CD4-positive, alpha-beta T cell treated with Interleukin-15 for 4 hours (primary cell): ENCODE data around the gene SNX32.
A peak's percentile ranks its signal among the peaks of the same experiment; 100 is the strongest.
"Not testable (repeated sequence)": the region's sequence is repeated elsewhere in the genome, so short reads cannot be mapped to it uniquely, and the experiment has no call there.

ENCODE experiments used
- DNase-seq: peaks from one replicate; pipeline ENCODE4 v3.0.0-alpha.2; 2020; ENCODE audit warnings: low spot score

The SNX32 gene

DNA sequence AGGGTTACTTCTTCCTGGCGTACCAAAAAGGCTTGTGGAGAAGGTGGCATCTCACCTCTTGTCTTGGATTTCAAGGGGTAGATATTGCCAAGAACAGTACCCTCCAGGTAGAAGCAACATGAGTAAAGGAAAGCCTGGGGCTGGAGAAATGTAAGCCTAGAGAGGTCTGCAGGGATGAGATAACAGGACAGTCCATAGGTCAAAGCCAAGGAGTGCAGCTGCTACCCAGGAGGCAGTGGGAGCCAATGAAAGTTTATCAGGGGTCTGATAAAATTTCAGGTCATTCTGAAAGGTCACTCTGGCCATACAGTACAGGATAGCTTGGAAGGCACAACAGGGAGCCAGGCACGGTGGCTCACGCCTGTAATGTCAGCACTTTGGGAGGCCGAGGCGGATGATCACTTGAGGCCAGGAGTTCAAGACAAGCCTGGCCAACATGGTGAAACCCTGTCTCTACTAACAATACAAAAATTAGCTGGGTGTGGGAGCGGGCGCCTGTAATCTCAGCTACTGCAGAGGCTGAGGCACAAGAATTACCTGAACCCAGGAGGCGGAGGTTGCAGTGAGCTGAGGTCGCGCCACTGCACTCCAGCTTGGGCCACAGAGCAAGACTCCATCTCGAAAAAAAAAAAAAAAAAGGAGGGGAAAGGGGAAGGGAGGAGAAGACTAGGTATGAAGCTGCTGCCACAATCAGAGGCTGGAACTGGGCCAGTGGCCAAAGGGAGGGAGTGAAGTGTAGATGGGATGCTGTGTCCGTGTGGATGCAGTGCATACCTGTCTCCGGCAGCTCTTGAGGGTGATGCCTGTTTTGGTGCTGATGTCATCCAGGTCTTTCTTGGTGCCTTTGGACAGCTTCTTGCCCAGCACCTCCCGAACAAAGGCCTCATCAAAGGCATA is 53.3 kb downstream of the SNX32 start:
- DNase-seq: no peak

DNA sequence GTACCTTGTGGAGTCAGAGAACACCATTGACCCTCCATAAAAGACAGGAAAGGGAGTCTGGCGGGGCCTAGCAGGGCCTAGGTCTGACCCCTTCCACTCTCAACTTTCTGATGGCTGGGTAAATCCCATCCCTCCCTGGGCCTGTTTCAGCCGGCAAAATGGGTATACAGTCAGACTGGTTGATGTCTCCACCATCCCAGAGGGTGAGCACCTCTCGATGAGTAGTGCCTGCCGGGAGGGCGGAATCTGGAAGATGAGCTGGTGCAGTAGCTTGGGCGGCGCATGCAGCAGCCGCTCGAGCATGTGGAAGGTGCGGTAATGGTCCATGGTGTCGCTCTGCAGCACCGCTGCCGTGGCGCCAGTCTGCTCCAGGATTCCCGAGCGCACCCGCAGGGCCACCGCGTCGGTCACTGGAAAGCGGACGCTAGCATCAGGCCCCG is 54.0 kb downstream of the SNX32 start:
- no peak for DNase-seq

DNA sequence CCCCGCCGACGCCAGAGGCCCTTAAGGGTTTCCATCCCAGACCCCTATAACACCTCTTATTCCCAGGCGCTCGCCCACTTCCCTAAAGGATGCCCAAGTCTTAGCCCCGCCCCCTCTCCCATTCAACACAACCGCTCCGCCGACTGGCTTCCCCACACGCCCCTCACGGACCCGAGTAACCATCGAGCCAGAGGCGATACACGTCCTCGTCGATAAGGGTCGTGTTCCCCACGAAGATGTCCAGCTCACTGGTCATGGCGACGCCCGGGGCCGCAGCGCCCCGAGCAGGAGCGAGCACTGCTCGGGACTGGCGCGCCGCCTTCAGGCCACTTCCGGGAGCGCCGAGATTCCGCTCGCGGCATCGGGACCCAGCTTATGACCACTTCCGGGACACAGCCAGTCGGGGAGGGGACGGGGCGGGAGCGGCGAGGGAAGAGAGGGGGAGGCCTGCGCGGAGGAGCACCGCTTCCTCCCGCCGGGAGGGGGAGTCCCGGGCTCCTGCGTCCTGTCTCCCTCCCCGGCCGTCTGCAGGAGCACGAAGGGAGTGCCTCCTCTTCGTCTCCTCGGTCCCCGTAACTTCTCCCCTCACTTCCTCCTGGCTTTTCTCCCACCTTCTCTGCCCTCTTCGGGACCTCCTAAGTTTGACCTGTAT is 54.5 kb downstream of the SNX32 start, which contains the start of gene FIBP:
FIBP (minus strand) TSS at position 309 of the 652 bp plus-strand sequence; CDS start at position 256, 53 bp downstream.
- DNase-seq: peak; percentile 95

DNA sequence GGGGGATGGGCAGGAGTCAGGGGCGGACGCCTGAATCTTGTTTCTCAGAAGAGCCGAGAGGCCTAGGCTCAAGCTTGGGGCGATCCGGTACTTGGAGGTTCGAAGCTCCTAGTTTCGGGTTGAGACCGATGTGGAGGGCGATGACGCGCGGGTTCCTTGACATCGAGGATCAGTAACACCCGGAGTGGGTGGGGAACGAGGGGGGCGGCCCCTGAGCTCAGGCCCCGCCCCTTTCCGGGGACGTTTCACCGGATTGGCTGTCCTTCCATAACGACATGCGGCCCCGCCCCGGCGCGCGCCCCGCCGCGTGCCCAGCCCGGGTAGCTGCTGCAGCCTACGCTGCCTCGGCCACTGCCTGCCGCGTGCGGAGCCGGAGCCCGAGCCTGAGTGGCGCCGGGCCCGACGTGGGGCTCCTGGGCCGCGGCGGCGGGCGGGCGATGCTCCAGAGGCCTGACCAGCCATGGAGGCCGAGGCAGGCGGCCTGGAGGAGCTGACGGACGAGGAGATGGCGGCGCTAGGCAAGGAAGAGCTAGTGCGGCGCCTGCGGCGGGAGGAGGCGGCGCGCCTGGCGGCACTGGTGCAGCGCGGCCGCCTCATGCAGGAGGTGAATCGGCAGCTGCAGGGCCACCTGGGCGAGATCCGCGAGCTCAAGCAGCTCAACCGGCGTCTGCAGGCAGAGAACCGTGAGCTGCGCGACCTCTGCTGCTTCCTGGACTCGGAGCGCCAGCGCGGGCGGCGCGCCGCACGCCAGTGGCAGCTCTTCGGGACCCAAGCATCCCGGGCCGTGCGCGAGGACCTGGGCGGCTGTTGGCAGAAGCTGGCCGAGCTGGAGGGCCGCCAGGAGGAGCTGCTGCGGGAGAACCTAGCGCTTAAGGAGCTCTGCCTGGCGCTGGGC is 56.8 kb downstream of the SNX32 start, which contains the start of gene CCDC85B:
CCDC85B (plus strand) TSS at position 350 of the 895 bp plus-strand sequence; CDS start at position 461, 111 bp downstream.
- peak; percentile 98 for DNase-seq

DNA sequence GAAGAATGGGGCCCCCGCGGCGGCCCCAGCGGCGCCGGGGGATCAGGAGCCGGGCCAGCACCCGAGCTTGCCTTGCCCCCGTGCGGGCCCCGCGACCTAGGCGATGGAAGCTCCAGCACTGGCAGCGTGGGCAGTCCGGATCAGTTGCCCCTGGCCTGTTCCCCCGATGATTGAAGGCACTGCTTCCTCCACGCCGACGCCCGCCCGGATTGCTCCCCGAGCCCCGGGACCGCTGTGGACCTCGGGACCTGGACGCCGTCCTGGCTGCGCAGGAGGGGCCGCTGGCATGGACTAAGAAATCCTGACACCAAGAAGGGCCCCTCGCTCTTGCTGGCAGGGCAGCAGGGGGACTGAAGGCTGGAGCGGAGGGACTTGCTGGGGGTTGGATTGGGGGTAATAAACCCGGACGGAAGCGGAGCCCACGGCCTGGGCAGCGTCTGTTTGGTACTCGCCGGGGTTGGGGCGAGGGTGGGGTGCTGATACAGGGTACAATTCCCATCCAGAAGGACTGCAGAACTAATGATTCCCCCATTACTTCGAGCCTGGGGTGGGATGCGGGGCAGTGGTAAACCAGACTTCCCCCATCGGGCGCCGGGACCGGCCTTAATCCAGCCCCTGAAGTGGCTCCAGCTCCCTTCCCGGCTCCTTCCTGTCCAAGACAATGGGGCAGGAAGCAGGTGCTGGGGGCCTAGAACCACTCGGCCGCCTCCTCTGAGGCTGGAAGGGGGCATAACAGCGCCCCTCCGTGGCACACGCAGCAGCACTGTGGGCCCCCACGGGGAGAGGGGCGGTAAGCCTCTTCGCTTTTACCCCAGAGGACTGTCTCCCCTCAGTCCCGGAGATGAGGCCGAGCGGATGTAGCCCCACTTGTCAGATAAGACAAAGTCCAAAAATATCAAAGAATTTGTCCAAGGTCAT is 57.7 kb downstream of the SNX32 start:
- DNase-seq: no peak

DNA sequence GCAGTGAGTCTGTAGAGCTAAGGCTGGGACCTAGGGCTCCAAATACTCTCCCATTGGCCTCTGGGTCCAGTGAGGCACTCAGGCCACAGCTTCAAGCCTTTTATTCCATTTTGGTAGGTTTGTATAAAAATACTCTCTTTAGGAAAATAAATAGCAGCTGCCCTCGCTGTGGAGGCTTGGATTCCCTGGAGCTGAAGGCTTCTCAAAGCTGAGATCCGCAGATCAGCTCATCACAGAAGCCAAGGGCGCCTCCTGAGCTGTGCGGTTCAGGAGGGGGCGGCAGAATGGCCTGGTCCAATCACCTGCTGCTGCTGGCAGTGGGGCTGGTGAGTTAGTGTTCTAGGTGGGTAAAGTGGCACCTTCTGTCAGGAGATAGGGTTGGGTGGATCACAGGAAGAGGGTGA is 58.4 kb downstream of the SNX32 start:
- DNase-seq: not testable (repeated sequence)

DNA sequence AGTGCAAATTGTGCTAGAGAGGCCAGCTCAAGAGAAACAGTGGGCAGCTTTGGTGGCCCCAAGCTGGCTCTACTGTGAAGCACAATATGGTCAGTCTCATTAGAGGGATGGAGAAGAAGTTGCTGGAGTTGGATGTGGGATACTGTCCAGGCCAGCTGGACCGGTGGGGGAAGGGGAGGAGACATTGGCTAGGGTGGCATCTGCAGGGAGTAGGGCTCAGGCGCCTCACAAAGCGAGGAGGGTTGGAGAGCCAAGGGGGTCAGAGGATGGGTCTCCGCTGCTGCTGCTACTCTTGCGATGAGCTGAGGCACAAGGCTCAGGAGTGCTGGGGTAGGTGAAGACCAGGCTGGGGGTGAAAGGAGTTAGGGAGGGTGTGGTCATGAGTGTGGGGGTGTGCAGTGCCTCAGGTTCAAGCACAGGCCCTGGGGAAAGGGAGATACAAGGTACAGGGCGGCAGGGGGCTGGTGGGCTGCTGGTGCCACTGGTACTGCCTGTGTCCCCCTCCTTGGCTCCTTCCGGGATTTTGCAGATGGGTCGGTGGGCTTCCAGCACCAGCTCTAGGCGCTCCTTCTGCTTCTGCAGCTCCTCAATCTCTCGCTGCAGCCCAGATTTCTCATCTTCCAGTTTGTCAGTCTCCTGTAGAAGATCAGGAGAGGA is 59.0 kb downstream of the SNX32 start:
- no peak for DNase-seq

DNA sequence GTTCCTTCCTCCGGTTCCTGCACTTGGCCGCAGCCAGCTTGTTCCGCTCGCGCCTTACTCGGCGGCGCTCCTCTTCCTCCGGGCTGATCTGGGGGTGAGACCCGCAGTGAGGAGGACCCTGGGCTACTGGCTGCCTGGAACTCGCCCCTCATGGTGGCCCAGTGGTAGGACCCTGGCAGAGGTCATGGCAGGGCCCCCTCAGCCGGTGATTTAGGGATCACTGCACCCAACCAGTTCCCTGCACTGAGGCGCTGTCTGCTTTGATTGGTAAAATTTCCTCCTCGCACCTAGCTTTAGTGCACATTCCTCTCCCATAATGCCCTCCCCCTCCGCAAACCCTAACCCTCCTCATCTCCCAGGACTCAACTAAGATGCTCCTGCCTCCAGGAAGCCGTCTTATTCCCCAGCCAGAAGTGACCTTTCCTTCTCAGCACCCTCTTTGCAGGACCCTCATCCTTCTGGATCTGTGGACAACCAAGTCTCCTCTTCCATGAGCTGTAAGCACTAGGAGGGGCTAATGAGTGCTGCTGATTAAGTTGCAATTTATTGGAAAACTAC is 60.4 kb downstream of the SNX32 start:
- DNase-seq: no peak

DNA sequence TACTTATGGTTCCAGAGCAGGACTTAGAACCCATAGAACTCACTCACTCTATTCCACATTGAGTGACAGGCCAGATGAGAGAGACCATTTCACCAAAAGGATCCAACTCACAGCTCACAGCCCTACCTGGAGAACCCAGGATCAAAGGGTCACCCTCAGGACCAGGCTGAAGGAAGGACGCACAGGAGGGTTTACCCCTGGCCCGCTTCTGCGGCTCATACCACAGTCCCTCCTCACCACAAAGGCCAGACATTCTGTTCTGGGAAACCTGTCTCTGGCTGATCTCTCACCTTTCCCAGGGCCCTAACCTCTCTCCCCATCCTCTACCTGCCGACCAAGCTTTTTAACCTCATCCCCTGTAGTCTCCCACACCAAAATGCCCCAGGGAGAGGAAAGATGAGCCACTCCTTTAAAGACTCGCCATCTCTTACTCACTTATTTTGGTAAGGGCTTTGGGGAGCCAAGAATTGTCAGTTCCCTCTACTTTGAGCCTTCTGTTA is 61.8 kb downstream of the SNX32 start:
- no peak for DNase-seq

DNA sequence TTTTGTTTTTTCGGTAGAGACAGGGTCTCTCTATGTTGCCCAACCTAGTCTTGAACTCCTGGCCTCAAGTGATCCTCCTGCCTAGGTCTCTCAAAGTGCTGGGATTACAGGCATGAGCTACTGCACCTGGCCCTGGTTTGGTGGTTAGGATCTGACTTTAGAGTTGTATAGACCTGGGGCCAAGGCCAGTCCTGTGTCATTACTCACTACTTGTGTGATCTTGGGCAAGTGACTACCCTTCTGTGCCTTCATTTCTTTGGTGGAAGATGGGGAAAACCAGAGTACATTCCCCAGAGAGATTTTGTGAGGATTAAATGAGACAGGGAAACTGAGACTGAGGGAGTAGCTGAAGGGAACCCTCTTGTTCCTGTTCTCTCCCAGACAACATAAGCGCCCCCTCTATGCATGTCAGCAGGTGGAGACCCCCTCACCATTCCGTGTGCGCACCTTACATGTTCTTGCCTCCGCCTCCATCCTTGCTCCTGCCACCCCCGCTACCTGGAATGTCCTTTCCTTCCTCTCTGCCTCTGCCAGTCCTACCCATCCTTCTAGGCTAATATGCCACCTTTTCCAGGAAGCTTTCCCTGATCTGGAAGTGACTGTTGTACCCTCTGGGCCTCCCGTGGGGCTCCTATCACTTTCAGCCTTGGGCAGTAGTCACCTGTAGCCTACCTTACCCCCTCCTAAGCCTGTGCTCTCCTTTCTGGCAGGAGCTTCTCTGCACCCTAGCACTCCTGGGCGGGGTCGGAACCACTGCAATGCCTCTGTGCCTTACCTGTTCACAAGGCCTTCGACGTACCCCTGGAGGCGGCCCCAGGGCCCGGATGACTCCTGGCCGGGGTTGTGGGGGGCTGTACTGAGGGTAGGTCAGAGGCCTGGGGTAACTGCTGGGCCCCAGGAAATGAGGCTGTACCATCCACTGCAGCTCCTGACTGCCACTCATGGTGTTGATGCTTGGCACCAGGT is 62.6 kb downstream of the SNX32 start:
- DNase-seq: no peak

DNA sequence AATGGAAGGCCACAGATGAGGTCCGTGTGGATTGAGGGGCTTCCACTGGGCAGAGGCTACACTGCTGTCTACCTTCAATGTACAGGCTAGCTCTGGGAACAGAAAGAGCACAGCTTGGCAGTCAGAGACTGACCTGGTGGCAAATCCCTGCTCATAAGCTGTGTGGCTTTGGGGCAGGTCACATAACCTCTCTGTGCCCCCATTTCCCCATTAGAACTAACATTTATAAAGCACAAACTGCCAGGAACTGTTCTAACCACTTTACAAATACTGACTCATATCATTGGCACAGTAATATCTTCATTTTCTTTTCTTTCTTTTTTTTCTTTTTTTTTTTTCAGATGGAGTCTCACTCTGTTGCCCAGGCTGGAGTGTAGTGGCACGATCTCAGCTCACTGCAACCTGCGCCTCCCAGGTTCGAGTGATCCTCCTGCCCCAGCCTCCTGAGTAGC is 63.3 kb downstream of the SNX32 start:
- DNase-seq: no peak

DNA sequence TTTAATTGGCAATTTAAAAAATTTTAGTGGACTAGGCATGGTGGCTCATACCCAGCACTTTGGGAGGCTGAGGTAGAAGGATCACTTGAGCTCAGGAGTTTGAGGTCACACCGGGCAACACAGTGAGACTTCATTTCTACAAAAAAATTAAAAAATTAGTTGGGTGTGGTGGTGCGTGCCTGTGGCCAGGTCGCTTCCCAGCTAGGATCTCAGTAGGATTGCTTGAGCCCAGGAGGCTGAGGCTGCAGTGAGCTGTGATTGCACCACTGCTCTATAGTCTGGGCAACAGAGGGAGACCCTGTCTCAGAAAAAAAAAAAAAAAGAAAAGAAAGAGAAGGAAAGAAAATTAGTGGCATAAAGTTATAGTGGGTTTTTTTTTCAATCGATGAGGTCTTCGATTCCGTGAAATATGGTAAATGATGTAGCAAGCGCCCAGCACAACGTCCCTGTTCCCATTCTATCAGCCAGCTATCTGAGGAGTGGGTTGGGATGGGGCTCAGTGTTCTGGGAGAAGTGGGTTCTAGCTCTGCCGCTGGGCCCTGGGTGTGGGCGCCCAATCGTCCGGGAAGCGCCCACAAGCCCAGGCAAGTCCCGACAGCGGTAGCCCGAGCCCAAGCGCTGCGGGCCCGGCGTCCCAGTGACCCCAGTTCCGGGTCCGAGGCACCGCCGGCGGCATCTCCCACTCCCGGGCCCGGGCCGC is 65.0 kb downstream of the SNX32 start:
- no peak for DNase-seq

DNA sequence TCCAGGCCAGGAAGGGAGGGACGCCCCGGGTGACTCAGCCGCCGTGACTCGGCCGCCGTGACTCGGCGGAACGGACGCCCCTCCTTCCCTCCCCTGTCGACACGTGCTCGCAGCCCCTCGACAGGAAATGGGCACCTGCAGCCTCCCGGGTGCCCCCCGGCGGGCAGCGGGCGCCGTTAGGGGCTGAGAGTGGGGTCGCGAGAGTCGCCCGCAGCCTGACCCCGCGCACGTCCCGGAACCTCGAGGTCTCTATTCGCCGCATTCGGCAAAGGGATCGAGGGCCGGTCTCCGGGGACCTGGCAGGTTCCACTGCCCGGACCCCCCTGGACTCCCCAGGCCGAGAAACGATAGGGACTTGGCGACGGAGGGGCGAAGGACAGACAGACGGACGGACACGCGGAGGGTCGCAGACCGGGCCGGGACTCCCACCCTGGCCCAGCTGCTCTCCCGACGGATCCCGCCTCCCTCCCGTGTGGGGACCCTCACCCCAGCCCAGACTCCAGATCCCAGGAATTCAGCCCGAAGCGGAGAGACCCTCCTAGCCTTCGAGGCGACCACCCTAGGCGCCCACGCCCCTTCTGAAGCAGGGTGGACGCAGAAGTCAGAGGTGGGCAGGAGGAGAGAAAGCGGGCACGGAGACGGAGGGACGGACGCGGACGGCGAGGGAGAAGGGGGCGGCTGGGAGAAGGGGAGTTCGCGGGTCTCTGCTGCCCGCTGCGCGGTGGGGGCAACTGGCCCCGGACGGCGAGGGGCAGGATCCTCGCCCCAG is 65.8 kb downstream of the SNX32 start:
- DNase-seq: peak; percentile 60

DNA sequence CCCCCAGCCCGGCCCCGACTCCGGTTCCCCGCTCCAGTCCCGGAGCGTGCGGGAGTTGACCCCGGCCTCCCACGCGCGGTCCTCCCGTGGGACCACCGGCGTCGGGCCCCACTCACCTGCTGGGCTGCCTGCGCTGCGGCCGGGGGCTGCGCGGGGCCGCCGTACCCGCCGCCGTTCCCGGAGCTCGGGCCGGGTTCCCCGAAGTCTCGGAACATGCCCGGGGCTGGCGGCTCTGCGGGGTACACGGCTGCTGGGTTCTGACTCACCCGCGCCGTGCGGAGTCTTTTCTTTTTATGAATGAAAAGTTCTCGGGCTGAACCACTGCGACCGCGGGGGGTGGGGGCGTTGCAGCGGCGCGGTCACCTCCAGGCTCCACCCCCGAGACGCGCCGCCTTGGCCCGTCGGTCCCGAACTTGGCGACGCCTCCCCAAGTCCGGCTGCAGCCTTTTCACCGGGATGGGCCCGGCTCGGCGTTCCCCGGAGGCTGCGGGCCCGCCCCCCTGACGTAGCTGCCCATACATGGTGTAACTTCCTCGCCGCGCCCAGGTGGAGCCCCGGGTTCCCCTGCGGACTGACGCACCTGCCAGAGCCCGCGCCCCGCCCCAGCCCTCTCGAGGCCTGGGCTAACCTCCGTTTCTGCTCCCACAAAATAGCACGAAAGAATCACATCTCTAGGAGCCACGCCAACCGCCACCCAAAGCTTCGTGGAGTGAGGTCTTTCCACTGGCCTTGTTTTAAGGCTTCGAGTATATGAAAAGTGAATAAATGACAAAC is 66.5 kb downstream of the SNX32 start, which contains the start of gene FOSL1:
FOSL1 (minus strand) TSS at position 264 of the 774 bp plus-strand sequence; CDS start at position 215, 49 bp downstream.
- peak; percentile 95 for DNase-seq

DNA sequence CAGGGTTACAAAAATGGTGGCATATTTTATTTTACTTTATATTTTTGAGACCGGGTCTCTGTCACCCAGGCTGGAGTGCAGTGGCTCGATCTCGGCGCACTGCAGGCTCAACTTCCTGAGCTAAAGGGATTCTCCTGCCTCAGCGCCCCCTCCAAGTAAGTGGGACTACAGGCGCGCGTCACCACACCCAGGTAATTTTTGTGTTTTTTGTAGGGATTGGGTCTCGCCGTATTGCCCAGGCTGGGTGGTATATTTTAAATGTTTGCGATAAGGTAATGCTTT is 67.1 kb downstream of the SNX32 start:
- no peak for DNase-seq

DNA sequence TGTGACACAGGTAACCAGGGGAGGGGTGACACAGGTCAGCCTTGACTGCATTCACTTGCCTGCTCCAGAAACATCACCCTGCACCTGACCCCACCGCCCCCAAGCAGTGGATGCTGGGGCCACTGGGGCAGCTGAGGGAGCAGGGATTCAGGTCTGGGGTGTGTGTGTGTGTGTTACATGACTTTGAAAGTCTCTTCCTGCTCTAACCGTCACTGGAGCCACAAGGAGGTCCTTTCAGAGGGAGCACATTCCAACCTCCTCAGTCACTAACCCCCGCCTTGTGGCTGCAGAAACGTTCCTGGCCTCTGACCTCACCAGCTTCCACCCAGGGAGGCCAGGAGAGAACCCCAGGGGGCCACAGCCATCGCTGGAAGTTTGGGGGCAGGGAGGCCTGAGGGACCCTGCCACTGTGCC is 69.3 kb downstream of the SNX32 start:
- no peak for DNase-seq
